CD4-positive, alpha-beta T cell treated with Interferon gamma for 1 hour (primary cell): ENCODE data around the gene DLX6.

Experiments
- DNase-seq: peaks from one replicate; pipeline ENCODE4 v3.0.0-alpha.2; 2020

The DLX6 gene

DNA sequence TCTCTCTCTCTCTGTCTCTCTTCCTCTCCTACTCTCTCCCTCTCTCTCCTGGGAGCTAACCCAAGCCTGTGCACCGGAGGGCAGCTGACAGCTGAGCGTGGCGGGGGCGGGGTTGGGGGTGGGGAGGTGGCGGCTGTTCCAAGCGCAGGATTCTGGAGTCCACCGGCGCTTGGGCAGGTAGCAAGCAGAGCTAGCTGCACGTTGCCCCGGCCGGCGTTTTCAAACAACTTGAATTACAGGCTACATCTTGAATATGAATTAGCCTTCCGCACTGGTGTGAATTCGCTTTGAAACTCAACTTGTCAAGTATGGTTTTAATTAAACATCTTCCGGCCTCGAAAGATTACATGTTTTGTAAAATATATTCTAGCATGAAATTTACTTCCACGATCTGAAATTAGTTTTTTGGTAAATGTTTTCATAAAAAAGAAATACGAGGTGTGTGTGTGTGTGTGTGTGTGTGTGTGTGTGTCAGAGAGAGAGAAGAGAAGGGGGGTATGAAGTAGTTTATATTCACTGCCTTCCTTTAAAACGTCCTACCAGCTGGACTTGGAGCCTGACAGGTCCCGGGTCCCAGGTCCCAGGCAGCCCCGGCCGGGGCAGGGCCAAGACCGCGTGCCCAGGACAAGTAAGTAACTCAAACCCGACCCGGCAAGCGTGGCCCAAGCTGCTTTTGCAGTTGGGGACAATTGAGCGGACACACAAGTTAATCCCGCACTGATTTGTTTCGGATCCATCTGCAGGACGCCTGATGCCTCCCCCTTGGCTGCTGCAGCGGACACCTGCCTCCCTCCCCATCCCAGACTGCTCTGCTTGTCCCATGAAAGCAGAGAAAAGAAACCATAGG is 9.0 kb upstream of the DLX6 start:
- no peak for DNase-seq

DNA sequence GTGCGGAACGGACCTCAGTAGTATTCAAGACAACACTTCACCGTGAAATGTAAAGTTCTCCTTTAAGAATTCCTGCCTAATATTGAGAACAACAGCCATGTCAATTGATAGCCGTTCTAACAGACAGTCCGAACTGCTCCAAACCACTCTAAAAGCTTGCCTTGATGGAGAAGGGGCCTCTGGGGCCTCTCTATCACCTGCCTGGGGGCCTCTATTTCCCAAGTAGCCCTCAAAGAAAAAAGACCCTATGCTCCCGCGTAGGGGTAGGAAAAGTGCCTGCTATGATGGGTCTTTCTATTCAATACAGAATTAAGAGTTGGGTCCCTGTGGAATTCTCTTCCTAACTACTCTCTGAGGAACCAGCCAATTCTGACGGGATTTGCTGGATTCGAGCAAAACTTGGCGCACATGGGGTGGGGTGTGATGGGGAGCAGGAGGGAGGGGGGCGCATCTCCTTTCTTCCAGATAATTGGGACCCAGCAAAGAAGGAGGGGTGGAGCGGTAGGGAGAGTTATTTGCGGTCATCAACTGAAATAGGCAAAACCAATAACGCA is 8.3 kb upstream of the DLX6 start:
- DNase-seq: no peak

DNA sequence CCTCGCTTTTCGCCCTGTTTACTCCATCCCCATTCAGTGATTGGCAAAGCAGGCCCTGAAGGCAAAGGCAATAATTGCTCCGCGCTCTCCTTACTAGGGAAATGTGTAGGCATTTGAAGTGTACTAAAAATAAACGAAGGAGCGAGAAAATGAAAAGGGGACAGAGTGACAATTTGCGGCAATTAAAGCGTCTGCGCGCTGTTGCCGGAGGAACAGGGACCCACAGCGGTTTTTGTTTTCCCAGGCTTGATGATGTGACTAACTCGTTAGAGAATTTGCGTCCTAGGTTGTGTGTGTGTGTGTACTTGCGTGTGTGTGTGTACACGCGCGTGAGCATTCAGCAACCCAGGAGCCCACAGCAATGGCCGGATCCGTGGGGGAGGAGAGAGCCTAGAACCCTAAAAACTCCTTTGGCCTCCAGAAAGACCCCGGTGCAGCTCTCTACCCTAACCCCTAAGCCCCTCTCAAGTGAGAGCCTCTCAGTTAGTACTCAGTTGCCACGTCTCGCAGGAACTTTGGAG is 7.8 kb upstream of the DLX6 start:
- DNase-seq: no peak

DNA sequence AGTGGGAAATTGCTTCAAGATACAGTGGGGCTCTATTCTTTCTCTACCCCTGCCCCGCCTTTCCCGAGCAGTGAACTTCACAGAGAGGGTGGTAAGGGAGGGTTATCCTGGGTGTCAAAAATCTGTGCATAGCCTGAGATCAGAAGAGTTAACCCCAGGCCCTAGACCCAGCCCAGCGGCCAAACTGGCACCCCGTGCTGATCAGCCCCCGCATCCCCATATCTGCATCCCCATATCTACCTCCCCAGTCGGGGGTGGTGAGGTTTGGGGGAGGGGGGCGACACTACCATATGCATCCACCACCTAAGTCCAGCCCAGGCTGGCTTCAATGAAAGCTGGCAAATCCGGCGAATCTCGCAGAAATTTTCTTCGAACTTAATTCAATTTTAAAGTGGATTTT is 7.0 kb upstream of the DLX6 start:
- no peak for DNase-seq

DNA sequence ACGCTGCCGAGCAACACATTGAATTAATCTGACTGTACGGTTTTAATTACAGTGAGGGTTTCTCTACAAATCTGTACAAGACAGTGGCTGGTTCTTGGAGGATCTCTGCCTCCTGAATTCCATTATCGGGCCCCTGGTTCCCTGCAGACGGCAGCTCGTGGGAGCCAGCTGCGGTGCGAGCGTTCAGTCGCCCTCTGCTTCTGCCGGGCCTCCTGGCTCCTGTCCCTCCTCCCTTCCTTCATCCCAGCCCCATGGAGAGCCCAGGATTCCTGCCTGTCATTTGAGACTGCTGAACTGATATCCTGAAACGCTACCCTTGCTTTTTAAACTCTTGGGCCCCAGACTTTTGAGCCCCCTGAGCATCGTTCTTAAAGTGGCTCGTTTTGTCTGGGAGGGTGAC is 6.6 kb upstream of the DLX6 start:
- DNase-seq: no peak

DNA sequence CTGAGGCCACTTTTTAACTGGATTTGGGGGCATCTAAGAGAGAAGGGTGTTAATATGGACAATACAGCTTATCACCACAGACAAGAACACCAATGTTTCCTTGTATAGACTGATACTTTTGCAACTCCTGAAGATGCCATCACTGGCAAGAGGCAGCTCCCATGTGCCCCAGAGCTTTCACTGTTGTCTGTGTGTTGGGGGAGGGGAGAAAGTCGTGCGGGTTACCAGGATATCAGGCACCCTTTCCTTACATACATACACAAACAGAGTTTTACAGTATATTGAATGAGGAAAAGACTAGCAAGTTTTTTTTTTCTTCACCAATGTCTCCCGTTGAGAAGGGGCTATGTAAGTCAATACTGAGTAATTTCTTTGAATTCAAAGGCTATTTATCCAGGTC is 4.1 kb upstream of the DLX6 start:
- DNase-seq: no peak

DNA sequence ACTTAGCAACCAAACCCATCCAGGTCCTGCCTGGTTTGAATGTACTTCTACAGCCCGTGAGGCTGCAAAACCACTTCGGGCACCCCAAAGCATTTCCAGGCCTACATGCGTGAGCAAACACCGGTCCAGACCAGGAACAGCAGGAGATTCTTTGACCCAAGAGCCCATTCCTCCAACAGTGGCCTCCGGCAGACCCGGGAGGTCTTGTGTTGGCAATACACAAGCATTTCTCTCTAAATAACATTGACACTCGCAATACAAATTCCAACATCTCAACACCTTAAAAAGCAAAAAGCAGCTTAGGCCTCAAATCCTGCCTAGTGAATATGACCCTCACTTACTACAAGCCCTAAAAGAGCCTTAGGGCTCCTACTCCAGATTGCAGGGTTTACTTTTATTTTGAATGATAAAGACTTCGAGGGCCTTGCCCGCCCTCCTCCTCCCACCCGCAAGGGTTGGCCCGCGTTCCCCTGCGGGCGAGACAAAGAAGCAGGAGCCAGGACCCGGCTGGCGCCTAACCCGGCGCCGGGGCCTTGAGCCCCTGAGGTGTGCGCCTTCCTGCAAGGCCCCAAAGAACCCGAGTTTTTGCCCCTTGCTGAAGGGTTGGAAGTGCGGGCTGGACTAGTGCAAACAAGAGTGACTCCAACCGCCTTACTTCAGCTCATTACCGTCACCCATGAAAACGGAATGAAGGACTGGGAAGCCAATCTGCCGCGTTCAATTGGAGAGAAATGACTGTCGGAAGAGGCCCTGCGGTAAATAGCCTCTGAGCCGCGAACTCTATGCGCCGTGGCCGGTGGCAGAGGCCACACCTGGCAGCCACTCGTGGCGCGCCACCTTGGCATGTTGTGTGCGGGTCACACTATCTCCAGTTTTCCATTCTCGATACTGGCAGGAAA is 3.4 kb upstream of the DLX6 start:
- DNase-seq: no peak

DNA sequence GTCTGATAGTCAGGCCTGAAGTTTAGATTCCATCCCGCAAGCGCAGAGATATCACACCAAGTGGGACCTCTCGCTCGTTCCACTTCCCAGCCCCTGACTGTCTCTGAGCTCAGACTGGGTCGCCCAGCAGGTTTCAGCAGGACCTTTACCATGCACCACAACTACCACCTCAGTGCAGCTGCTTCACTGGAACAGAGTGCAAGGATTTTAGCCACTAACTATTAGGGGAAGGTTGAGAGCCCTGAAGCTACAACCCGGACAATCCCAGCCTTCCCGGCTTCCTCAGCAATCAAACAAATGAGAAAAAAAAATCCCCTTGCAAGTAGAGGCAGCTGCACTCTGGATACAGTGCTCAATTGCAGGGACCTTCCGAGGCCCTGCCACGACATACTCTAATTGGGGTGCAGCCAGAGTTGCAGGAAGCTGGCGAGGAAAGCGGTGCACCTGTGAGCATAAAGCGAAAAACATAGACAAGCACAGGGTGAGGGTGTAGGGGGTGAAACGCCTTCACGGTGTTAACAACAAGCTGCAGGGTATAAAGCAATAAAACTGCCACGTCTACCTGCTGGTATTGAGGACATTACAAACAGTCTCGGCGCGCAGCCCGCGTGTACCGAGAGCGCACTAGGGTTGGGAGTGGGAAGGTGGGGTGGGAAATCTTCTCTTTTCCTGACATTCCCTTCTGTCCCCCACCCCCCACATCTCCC is 2.6 kb upstream of the DLX6 start:
- DNase-seq: no peak

DNA sequence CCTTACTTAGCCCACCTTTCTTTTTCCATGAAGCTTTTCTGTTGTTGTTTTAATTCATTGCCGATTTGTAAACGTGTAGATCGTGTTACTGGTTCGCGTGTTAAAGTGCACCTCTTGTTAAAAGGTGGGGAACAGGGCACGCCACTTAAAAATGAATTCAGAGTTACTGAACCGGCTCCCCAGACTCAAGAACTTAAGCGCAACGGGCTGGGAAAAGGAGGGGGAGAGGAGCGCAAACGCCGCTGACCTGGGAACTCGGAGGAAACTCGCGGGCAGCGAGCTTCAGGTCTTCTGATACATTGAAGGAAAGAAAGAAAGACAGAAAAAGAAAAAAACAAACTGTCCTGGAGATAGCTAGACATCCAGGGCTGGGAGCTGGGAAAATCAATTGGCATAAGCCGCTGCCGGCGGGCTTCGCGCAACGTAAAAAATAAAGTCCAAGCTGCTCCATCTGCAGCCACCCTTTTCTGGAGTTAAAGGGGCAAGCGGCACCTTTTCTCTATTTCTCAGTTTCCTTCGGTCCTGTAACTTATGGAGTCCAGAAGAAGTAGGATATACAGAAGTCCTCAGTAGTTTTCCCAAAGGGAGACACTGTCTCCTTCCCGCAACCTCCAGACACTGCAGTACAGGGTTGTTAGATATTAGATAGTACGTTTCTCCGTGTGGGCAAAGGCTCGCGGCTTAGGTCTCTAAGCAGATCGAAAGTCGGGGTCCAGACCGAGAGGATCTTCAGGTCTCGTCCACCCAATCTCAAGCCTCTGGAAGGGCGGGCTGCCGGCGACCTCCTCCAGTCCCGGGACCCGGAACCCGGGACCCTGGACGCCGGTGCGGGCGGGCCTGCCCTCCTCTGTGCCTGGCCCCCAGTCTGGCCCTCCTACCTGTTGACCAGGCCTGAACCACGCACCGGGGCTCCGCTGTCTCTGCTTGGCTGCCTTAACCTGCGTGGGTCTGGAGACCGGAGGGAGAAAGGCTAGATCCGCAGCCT is 1.8 kb upstream of the DLX6 start:
- DNase-seq: no peak

DNA sequence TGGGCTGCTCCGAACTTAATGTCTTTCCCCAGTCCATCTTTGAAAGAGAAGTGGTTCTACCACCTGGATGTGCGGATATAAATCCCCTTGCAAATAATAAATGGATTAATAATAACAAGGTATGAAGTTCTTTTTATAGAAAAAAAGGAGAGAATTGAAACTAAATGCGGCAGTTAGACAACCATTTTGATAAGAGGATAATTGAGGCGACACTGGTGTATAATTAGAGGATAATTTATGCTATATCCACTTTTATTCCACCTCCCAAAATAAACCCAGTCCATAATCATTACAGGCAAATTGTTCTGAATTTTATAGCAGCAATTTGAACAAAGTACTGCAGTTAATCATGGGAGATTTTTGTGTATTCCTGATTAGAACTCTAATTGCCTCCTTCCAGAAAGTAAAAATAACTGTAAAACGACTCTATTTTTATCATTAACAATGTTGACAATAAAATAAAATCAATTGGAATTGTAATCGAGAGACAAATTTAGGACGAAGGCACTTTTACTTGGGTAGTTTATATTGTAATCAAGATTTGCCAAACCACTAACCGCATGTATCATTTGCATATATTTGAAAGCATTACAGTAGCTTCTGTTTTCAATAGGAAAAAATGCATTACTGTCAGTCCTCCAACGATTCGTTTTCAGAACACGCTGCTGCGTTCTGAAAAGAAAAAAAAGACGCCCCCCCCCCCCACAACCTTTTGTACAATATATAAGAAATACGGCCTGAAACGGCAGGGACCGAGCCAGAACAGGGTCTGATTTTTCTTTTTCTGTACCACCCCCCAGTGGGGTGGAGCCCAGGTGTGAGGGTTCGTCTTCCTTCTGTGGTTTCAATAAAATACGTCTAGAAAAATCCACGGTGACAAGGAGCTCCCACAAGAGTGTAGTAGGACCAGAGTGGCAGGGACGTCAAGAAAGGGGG is 838 bp upstream of the DLX6 start:
- no peak for DNase-seq

DNA sequence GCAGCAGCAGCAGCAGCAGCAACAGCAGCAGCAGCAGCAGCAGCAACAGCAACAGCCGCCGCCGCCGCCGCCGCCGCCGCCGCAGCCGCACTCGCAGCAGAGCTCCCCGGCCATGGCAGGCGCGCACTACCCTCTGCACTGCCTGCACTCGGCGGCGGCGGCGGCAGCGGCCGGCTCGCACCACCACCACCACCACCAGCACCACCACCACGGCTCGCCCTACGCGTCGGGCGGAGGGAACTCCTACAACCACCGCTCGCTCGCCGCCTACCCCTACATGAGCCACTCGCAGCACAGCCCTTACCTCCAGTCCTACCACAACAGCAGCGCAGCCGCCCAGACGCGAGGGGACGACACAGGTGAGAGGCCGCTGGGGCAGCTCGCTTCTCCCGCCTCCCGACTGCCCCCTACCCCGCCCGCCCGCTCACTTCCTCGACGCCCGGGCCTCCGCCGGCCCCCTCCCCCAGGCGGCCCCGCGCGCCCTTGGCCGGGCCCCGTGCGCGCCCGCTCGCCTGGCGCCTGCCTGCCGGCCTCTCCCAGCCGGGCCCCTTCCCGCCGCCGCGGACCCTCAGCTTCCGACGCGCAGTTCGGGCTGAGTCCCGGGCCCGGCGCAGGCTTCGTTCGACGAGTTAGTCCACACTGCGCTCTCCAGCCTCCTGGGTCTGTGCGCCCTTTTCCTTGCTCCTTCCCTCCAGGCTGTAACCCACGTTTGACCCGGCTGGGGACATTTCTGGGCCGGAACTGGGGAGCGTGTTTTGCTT is 882 bp downstream of the DLX6 start:
- DNase-seq: no peak

DNA sequence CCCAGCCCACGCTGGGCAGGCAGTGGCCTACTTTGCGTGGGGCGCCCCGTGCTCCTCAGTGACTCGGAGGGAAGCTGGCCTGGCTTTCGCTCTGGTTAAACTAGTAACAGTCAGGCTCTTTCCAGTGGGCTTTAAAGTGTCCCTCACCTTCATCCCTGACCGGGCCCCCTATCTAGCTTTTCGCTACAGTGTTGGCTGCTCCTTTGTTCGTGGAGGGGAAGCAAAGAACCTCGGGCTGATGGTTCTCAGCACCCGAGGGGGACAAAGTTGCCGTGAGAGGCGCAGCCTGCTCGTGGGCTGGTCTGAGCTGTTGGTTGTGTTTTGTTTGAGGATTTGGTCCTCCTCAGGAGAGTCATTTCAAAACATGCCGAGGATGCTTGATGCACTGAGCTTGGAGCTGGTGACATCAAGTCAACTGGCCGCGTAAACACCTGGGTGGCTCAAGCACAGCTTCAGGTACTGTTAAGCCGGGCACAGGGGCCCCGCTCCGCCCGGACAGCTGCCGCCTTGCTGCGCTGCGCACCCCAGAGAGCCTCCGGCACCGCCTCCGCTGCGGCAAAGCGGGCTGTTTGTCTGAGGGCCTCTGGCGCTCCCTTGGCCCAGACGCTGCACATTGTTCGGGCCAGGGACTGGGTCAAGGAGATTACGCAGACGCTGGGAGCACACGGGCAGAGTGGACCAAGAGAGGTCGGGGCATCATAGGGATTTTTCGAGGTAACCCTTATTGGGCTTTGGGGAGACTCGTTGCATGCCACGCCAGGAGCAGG is 1.6 kb downstream of the DLX6 start:
- DNase-seq: no peak

DNA sequence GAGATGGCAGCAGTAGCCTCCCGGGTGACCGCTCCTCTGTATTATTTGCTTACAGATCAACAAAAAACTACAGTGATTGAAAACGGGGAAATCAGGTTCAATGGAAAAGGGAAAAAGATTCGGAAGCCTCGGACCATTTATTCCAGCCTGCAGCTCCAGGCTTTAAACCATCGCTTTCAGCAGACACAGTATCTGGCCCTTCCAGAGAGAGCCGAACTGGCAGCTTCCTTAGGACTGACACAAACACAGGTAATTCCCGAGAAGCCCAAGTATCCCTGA is 2.2 kb downstream of the DLX6 start:
- no peak for DNase-seq

DNA sequence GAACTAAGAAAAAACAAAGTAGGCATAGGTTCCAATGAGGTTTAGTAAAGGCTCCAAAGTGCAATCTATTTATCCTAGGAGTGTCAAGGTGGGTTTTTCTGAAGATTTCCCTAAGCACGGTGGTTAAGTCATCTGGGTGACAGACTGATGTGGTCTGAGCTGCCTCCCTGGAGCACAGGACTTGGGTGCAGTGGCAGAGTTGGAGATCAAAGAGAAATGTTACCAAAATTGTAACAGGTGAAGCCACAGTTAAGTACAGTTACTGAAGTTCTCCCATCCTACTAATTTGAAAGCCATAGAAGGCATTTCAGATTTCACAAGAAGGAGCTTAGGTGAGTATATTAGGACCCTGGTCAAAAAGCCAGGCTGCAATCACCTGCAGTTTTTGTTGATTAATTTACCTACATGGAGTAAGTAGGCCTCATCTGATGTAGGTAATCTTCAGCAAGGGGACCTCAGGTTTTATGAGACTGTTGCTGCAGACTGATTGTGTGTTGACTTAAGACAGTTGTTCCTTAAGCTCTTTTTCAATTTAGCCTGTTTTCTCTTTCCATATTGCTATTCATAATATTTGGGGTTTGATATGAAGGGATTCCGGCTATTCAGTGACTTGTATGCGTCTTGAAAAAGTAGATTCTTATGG is 3.0 kb downstream of the DLX6 start:
- DNase-seq: no peak

DNA sequence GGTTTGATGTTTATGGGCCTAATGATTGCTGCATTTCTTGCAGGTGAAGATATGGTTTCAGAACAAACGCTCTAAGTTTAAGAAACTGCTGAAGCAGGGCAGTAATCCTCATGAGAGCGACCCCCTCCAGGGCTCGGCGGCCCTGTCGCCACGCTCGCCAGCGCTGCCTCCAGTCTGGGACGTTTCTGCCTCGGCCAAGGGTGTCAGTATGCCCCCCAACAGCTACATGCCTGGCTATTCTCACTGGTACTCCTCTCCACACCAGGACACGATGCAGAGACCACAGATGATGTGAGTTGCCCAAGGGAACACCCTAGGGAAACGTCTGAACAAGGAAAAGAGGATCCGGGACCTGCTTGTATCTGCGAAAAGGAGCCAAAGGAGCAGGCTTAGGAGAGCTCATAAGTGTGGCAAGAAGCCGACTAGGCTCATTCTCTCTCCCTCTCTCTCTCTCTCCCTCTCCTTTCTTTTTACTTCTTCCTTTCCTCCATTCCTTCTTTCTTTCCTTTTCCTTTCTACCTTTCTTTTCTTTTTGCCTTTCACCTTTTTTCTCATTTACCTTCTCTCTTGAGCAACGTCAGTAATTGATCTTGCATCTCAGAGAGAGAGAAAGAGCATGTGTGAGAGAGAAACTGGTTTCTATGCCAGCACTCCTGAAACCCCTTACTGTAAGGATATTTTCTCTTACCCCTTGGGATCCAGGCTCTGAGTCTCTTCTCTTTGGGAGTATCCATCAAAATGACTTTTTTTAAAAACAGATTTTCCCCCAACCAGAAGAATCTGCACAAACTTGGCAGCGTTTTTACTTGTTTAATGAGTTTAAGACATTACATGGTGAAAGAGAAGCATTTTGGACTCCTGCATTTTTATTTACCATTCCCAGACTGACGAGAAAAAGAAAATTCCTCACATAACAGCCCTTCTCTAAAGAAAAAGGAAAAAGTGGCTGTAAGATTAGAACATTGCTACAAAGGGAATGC is 4.7 kb downstream of the DLX6 start:
- DNase-seq: no peak

DNA sequence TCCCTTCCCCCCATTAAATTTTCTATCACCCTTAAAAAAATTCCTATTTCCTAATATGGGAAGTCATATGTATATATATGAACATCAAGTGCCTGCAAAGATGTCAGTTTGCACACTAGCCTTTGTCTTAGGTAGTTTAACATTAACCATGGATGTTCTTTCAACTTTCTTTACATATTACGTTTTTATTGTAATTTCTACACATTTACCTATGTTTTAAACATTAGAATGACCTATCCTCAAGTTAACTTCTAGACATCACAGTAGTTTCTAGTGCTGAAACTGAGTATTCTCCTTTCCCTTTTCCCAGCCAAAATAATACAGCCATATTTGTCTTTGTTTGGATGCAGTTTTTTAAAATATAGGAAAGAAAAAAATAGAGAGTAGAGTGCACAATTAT is 5.8 kb downstream of the DLX6 start:
- DNase-seq: no peak
